ENCODE measurements around the gene ADGRG3. TPM values are rescaled to one million over a fixed set of nuclear protein-coding genes. Genes with fewer than 3 reads are reported as not detected.

The ADGRG3 gene
- total RNA-seq, 1 donor = not detected

DNA sequence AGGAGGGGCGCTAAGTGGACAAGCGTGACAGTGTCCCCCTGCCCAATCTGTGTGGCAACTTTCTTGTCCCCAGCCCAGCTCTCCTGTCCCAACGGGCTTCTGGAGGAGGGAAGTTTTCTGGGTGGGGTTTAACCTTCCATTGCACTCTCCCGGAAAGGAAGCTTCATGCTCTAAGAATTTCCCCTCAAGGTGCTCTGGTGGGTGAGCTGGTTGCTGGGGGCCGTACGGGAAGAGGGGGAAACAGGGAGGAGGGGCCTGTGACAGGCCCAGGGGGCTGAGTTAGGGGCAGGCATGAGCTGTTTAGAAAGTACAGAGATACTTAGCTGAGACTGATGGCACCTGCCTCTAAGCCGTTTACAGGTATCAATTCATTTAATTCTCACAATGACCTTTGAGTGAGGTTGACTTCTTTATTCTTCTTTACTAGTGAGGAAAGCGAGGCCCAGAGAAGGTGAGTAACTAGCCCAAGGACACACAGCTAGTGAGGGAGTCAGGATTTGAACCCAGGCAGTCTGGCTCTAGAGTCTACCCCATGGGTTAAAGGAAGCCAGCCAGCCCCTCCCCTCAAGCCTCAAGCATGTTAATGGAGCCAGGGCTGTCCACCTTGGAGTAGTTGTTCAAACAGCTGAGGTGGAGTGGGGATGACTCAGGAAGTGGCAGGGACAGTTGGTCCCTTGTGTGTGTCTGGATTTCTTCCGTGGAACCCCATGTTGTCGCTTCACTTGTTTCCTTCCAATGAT, 20.8 kb upstream of the ADGRG3 start:
- no peak overlapping the region for H3K4me3 ChIP-seq (ENCODE audit: low read depth, low read length)
- TF ChIP-seq, protein P1, sequence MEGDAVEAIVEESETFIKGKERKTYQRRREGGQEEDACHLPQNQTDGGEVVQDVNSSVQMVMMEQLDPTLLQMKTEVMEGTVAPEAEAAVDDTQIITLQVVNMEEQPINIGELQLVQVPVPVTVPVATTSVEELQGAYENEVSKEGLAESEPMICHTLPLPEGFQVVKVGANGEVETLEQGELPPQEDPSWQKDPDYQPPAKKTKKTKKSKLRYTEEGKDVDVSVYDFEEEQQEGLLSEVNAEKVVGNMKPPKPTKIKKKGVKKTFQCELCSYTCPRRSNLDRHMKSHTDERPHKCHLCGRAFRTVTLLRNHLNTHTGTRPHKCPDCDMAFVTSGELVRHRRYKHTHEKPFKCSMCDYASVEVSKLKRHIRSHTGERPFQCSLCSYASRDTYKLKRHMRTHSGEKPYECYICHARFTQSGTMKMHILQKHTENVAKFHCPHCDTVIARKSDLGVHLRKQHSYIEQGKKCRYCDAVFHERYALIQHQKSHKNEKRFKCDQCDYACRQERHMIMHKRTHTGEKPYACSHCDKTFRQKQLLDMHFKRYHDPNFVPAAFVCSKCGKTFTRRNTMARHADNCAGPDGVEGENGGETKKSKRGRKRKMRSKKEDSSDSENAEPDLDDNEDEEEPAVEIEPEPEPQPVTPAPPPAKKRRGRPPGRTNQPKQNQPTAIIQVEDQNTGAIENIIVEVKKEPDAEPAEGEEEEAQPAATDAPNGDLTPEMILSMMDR (IDR thresholded peaks at IDR 0.05; ENCODE audit: insufficient read depth, low read depth, low read length) = no peak
- no peak for DNase-seq (ENCODE audit: low read depth)

DNA sequence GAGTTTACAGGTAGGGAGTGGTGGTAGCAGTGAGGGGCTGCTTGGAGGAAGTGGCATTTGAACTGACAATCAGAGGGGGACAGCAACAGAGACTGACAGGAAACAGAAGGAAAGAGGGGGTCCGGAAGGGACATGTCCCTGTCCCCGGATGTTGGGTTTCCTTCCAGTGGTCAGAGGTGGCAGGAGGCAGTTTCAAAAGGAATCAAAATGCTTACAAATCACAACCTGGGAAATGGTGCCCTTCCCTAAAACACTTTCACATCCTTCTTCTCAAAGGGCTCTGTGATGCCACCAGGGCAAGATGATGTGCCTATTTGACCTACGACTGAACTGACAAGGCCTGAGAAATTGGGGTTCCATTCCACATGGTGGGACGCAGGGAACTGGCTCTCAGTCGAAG, 20.0 kb upstream of the ADGRG3 start:
- TF ChIP-seq, protein P1 (IDR thresholded peaks at IDR 0.05; ENCODE audit: insufficient read depth, low read depth, low read length) = no peak
- H3K4me3 ChIP-seq (ENCODE audit: low read depth, low read length) = no peak overlapping the region
- no peak for DNase-seq (ENCODE audit: low read depth)

DNA sequence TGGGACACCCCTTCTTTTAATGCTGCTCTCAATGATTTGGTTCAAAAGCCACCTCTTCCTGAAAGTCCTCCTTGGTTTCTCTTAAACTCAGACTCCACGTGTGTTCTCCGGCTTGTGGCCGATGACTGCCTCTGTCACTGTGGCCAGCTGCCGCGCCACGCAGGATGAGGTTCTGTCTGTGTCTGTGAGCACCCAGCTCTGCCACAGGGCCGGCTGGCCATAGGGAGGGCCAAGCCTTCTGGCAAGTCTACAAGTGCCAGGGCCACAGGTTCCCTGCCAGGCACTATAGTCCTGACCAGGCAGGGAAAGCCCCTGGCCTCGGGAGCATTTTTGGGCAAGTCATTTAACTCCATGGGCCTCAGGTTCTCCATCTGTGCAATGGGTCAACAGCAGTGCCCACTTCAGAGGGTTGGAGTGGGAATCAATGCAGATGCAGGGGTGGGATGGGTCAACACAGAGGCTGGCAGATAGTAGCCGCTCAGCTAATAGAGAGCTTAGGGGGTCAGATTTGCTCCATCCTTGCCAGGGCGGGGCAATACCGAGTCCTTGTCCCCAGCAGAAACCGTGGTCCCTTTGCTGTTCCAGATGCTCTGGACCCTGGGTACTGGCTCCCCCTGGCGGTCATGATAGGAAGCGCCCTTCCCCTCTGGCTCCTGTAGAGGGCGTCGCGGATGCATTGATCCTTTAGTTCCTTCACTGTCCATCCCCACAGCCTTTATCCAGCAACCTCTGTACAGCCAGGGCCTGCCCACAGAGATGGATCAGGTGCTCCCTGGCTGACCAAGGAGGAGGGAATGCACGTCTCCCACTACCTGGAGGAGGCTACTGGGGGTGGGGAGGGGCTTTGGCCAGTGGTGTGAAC, 19.3 kb upstream of the ADGRG3 start:
- DNase-seq (ENCODE audit: low read depth) = peak; percentile 73
- no peak overlapping the region for H3K4me3 ChIP-seq (ENCODE audit: low read depth, low read length)
- TF ChIP-seq, protein P1 (IDR thresholded peaks at IDR 0.05; ENCODE audit: insufficient read depth, low read depth, low read length) = peak; percentile 100

DNA sequence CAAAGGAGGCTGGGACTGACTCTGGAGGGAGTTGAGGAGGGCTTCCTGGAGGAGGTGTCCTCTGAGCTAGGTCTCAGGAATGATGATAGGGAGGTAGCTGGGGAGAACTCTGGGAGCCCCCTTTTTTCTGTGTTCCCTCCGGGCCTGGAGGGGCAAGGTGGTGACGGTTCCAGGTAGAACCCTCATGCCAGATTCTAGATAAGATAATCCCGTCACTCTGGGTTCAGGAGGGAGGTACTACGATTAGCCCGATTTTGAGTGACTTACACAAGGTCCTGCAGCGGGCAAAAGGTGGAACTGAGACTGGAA, 18.7 kb upstream of the ADGRG3 start:
- TF ChIP-seq, protein P1 (IDR thresholded peaks at IDR 0.05; ENCODE audit: insufficient read depth, low read depth, low read length) = no peak
- DNase-seq (ENCODE audit: low read depth) = no peak
- no peak overlapping the region for H3K4me3 ChIP-seq (ENCODE audit: low read depth, low read length)

DNA sequence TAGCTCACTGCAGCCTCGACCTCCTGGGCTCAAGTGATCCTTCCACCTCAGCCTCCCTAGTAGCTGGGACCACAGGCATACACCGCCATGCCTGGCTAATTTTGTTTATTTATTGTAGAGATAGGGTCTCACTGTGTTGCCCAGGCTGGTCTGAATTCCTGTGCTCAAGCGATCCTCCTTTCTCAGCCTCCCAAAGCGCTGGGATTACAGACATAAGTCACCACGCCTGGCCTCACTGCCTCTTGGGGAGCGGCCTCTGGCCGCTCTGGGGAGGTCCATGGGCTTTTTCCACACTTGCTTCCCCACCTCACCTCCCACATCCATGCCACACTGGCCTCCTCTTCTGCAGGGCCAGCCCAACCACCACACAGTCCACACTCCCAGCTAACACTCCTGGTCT, 18.3 kb upstream of the ADGRG3 start:
- TF ChIP-seq, protein P1 (IDR thresholded peaks at IDR 0.05; ENCODE audit: insufficient read depth, low read depth, low read length) = no peak
- no peak overlapping the region for H3K4me3 ChIP-seq (ENCODE audit: low read depth, low read length)

DNA sequence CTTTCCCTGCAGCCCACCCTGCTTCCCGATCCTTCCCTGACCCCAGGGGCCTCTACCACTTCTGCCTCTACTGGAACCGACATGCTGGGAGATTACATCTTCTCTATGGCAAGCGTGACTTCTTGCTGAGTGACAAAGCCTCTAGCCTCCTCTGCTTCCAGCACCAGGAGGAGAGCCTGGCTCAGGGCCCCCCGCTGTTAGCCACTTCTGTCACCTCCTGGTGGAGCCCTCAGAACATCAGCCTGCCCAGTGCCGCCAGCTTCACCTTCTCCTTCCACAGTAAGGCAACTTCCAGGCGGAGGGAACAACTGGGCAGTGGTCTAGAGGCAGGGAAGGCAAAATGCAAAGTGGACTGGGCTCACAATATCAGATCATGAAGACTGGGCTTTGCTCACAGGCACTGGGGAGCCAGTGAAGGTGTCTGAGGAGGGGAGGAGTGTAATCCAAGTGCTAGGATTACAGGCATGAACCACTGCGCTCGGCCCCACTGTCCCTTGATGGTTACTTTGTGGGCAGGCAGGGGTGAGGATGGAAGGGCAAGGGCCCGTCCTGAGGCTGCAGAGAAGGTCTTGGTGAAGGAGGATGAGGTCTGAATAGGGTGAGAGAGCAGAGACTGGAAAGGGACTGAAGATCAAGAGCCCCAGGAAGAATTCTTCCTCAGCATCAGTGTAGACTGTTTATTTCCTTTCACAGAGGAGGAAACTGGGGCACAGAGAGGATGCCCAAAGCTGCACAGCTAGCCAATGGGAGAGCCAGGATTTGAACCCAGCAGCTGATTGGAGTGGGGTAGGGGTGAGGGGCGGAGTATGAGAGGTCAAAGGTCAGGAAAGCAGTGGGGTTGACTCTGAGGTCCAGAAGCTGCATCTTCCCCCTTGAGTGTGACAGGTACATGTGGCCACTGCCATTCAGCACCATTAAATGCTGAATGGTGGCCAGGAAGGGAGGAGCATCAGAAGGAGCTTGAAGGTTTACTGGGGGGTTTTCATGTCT, 16.5 kb upstream of the ADGRG3 start:
- TF ChIP-seq, protein P1 (IDR thresholded peaks at IDR 0.05; ENCODE audit: insufficient read depth, low read depth, low read length) = no peak
- DNase-seq (ENCODE audit: low read depth) = no peak
- H3K4me3 ChIP-seq (ENCODE audit: low read depth, low read length) = no peak overlapping the region

More for the DNA sequence above, 18.3 kb upstream of the ADGRG3 start:
- DNase-seq (ENCODE audit: low read depth) = no peak

Data from fibroblast of villous mesenchyme (primary cell).